Right ventricle myocardium inferior (tissue), 1 donor: Measurements from ENCODE around the gene PF4V1. TPM values are rescaled to one million over a fixed set of nuclear protein-coding genes. Genes with fewer than 3 reads are reported as not detected.

Source experiments
- ATAC-seq: fragments of 200-7000 bp; cut with Tn5 transposase; one replicate; pipeline ENCODE4 v1.9.1; 2020; ENCODE audit warnings: mild to moderate bottlenecking, moderate library complexity
- DNase-seq: peaks from one replicate; pipeline ENCODE4 v3.0.0; 2021; ENCODE audit errors: missing footprints
- intact Hi-C: fragments of 100-400 bp; cut with DNase I; formaldehyde crosslinking; loops from one replicate; pipeline ENCODE4 v1.11.0; 2022
- long read RNA-seq: library from polyadenylated mRNA; unstranded; transcript quantifications from one replicate; pipeline ENCODE4 v2.0.0, GENCODE V29; 2021
- total RNA-seq: library from RNA; stranded (reverse); fragmentation: NEBNext Ultra II Directional; extraction: Animal tissue kit (Norgen Biotek cat#: 25700); gene quantifications from one replicate; pipeline ENCODE4 v1.2.1, GENCODE V29; 2021
- donor health status: DM: no; HTN: yes; CAD: no; lungs with severe emphysema.

PF4V1 gene
- total RNA-seq, result not detected
- long read RNA-seq, result 0 reads

- intact Hi-C loops, result no loop called here
- no peak for ATAC-seq
- peak; percentile 60 for DNase-seq
These were observed at the start of gene PF4V1 for GRCh38 chr4:73853246-73853704. PF4V1 (plus strand) TSS chr4:73853296; CDS start chr4:73853363, 67 bp downstream.

- no peak for DNase-seq
- ATAC-seq, result no peak
- intact Hi-C loops, result no loop called here
These were observed 42.9 kb upstream of the PF4V1 start for GRCh38 chr4:73810191-73810590.

- intact Hi-C loops, result no loop called here
- no peak for DNase-seq
- ATAC-seq, result no peak
These were observed 41.3 kb upstream of the PF4V1 start for GRCh38 chr4:73811841-73812240.

GRCh38 chr4:73814679-73815078 lies 38.4 kb upstream of the PF4V1 start:
- ATAC-seq, result no peak

GRCh38 chr4:73815145-73815544 lies 38.0 kb upstream of the PF4V1 start:
- no peak for DNase-seq
- intact Hi-C loops, result no loop called here
- ATAC-seq, result no peak

More at GRCh38 chr4:73814679-73815078, 38.4 kb upstream of the PF4V1 start:
- intact Hi-C loops, result no loop called here
- DNase-seq, result no peak

GRCh38 chr4:73816814-73817213 lies 36.3 kb upstream of the PF4V1 start:
- intact Hi-C loops, result no loop called here
- ATAC-seq (peak; percentile 95), DNase-seq (no peak)

GRCh38 chr4:73817341-73817740 lies 35.8 kb upstream of the PF4V1 start:
- DNase-seq, result no peak
- ATAC-seq, result no peak
- intact Hi-C loops, result no loop called here

GRCh38 chr4:73821325-73821724 lies 31.8 kb upstream of the PF4V1 start:
- intact Hi-C loops, result no loop called here
- ATAC-seq (no peak), DNase-seq (no peak)

GRCh38 chr4:73822389-73822788 lies 30.7 kb upstream of the PF4V1 start:
- intact Hi-C loops, result no loop called here
- no peak for DNase-seq
- ATAC-seq, result no peak

GRCh38 chr4:73822812-73823504 lies 30.1 kb upstream of the PF4V1 start:
- intact Hi-C loops, result no loop called here
- ATAC-seq (no peak), DNase-seq (no peak)

GRCh38 chr4:73823760-73824159 lies 29.3 kb upstream of the PF4V1 start:
- DNase-seq, result no peak
- intact Hi-C loops, result no loop called here
- ATAC-seq, result no peak

GRCh38 chr4:73828956-73829355 lies 24.1 kb upstream of the PF4V1 start:
- no peak for DNase-seq
- intact Hi-C loops, result no loop called here
- peak; percentile 64 for ATAC-seq

- peak; percentile 64 for ATAC-seq
- DNase-seq, result no peak
- intact Hi-C loops, result no loop called here
These were observed 21.5 kb upstream of the PF4V1 start for GRCh38 chr4:73831569-73831968.

- no peak for ATAC-seq
- no peak for DNase-seq
- intact Hi-C loops, result no loop called here
These were observed 20.4 kb upstream of the PF4V1 start for GRCh38 chr4:73832651-73833237.

GRCh38 chr4:73836373-73837279 lies 16.5 kb upstream of the PF4V1 start, which contains the start of gene CXCL6:
CXCL6 (plus strand) TSS chr4:73836678; CDS start chr4:73836751, 73 bp downstream.
- intact Hi-C loops, result no loop called here
- DNase-seq, result peak; percentile 73
- ATAC-seq, result peak; percentile 73

GRCh38 chr4:73839071-73839470 lies 14.0 kb upstream of the PF4V1 start:
- intact Hi-C loops, result no loop called here
- DNase-seq (no peak), ATAC-seq (no peak)

GRCh38 chr4:73839715-73840114 lies 13.4 kb upstream of the PF4V1 start:
- intact Hi-C loops, result no loop called here
- ATAC-seq (no peak), DNase-seq (no peak)

GRCh38 chr4:73841243-73841925 lies 11.7 kb upstream of the PF4V1 start:
- DNase-seq, result no peak
- intact Hi-C loops, result no loop called here
- ATAC-seq, result no peak

- no peak for DNase-seq
- intact Hi-C loops, result no loop called here
- ATAC-seq, result no peak
These were observed 10.4 kb upstream of the PF4V1 start for GRCh38 chr4:73842696-73843095.
